ENCODE results near the gene TSPAN9. TPM values are rescaled to one million over a fixed set of nuclear protein-coding genes. Genes with fewer than 3 reads are reported as not detected.

TSPAN9 gene
- total RNA-seq, 1 experiment from 2014 or later: 7.7 TPM

DNA sequence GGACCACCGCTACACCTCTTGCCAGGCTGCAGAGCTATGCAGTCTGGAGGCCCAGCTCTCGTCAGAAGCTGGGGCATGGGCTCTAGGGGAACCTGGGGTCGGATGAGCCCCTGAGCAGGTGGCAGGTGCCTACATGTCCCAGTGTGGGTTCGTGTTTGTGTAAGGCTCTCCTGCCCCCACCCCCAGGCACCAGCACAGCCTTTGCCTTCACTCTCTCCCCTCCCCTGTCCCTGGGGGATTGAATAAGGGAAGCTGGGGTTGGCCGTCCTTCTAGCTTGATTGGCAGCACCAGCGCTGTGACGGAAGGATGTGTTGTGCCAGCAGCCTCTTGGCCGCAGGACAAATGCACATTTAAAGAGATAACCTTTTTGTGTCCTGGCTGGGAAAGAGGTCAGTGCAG, 34.8 kb upstream of the TSPAN9 start:
- H3K27ac ChIP-seq (ENCODE audit: low read length): no peak overlapping the region
- no peaks in the 10 kb centered on the region for H3K4me1 ChIP-seq (ENCODE audit: control insufficient read depth, insufficient read depth, low read length)
- H3K36me3 ChIP-seq (ENCODE audit: control insufficient read depth, insufficient read depth, low read length): no peaks in the 10 kb centered on the region
- no peak for TF ChIP-seq CTCF (IDR thresholded peaks at IDR 0.05)
- intact Hi-C loops (cut with micrococcal nuclease; ENCODE audit: unreplicated experiment): no loop called here
- ChIA-PET POLR2A (no interaction called here), CTCF (interaction anchor here (0.6 kb wide), 1 partner anchor 90 kb away, joined by 3 read pairs; no protein-coding TSS in a partner anchor)
- no peak for DNase-seq (ENCODE audit: low read depth, low spot score)
- no peaks in the 10 kb centered on the region for H3K27me3 ChIP-seq (ENCODE audit: control insufficient read depth, insufficient read depth, low read length)
- no peak overlapping the region for H3K4me3 ChIP-seq (ENCODE audit: low read depth in 2 of 2, low read length in 2 of 2)
- BruUV-seq (replicated peaks): no TSS peak
- in situ Hi-C loops (cut with HindIII; ENCODE audit: low pct_unique_long_range_greater_than_20kb, low sequenced_read_pairs): no loop called here
- ATAC-seq: no peak
- H3K9me3 ChIP-seq (ENCODE audit: control insufficient read depth, insufficient read depth, low read depth, low read length): no peaks in the 10 kb centered on the region

DNA sequence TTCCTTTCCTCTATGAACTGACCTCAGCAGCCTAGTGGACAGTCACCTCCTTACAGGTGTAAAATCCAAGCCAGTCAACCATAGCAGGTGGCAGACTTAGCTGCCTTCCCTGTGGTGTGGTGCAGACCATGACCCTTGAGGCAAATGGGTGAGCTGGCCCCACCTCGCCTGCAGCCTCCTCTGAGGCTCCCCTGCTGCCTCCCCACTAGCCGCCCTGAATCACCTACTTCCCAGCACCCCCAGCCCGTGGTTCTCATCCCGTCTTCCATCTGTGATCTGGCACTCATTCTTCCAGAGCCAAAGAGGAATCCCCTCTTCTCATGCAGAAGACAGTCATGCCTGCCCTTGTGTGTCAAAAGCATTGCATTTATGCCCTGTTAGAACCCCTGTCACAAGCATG, 34.4 kb upstream of the TSPAN9 start:
- no peaks in the 10 kb centered on the region for H3K4me1 ChIP-seq (ENCODE audit: control insufficient read depth, insufficient read depth, low read length)
- H3K4me3 ChIP-seq (ENCODE audit: low read depth in 2 of 2, low read length in 2 of 2): no peak overlapping the region
- no peak for ATAC-seq
- H3K36me3 ChIP-seq (ENCODE audit: control insufficient read depth, insufficient read depth, low read length): no peaks in the 10 kb centered on the region
- BruUV-seq (replicated peaks): no TSS peak
- H3K9me3 ChIP-seq (ENCODE audit: control insufficient read depth, insufficient read depth, low read depth, low read length): no peaks in the 10 kb centered on the region
- ChIA-PET POLR2A (no interaction called here), CTCF (no interaction called here)
- TF ChIP-seq CTCF (IDR thresholded peaks at IDR 0.05) (no peak), POLR2AphosphoS5 (IDR thresholded peaks at IDR 0.05; ENCODE audit: low read depth, low read length) (no peak), SIN3A (IDR thresholded peaks at IDR 0.05; ENCODE audit: borderline replicate concordance, insufficient read depth, low read depth, low read length) (no peak), TCF7L2 (IDR thresholded peaks at IDR 0.05; ENCODE audit: low read depth, low read length) (no peak)
- TF ChIP-seq, protein P1, sequence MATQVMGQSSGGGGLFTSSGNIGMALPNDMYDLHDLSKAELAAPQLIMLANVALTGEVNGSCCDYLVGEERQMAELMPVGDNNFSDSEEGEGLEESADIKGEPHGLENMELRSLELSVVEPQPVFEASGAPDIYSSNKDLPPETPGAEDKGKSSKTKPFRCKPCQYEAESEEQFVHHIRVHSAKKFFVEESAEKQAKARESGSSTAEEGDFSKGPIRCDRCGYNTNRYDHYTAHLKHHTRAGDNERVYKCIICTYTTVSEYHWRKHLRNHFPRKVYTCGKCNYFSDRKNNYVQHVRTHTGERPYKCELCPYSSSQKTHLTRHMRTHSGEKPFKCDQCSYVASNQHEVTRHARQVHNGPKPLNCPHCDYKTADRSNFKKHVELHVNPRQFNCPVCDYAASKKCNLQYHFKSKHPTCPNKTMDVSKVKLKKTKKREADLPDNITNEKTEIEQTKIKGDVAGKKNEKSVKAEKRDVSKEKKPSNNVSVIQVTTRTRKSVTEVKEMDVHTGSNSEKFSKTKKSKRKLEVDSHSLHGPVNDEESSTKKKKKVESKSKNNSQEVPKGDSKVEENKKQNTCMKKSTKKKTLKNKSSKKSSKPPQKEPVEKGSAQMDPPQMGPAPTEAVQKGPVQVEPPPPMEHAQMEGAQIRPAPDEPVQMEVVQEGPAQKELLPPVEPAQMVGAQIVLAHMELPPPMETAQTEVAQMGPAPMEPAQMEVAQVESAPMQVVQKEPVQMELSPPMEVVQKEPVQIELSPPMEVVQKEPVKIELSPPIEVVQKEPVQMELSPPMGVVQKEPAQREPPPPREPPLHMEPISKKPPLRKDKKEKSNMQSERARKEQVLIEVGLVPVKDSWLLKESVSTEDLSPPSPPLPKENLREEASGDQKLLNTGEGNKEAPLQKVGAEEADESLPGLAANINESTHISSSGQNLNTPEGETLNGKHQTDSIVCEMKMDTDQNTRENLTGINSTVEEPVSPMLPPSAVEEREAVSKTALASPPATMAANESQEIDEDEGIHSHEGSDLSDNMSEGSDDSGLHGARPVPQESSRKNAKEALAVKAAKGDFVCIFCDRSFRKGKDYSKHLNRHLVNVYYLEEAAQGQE (IDR thresholded peaks at IDR 0.05; ENCODE audit: insufficient read depth in 1 of 2, low read depth in 2 of 2, low read length in 1 of 2): no peak
- no peaks in the 10 kb centered on the region for H3K27me3 ChIP-seq (ENCODE audit: control insufficient read depth, insufficient read depth, low read length)
- in situ Hi-C loops (cut with HindIII; ENCODE audit: low pct_unique_long_range_greater_than_20kb, low sequenced_read_pairs) (no loop called here), intact Hi-C loops (cut with micrococcal nuclease; ENCODE audit: unreplicated experiment) (no loop called here)
- no peak for DNase-seq (ENCODE audit: low read depth, low spot score)
- no peak overlapping the region for H3K27ac ChIP-seq (ENCODE audit: low read length)

DNA sequence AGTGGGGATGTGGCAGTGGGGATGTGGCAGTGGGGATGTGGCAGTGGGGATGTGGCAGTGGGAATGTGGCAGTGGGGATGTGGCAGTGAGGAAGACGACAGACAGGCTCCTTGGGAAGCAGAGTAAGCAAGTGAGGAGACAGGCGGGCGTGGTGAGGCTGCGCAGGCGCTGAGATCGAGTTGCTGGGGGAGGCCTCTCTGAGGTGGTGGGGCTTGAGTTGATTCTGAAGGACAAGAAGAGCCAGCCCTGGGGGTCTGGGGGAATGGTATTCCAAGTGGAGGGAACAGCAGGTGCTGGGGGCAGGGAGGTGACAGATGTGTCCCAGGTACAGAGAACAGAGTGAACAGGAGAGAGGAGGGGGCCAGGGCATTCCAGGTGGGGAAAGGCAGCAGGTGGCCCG, 33.8 kb upstream of the TSPAN9 start:
- ATAC-seq (no peak), DNase-seq (ENCODE audit: low read depth, low spot score) (no peak)
- BruUV-seq (replicated peaks): no TSS peak
- CTCF ChIA-PET: no interaction called here
- Histone ChIP-seq H3K36me3 (ENCODE audit: control insufficient read depth, insufficient read depth, low read length) (no peaks in the 10 kb centered on the region), H3K4me1 (ENCODE audit: control insufficient read depth, insufficient read depth, low read length) (no peaks in the 10 kb centered on the region), H3K27me3 (ENCODE audit: control insufficient read depth, insufficient read depth, low read length) (no peaks in the 10 kb centered on the region), H3K4me3 (ENCODE audit: low read depth in 2 of 2, low read length in 2 of 2) (no peak overlapping the region), H3K27ac (ENCODE audit: low read length) (no peak overlapping the region), H3K9me3 (ENCODE audit: control insufficient read depth, insufficient read depth, low read depth, low read length) (no peaks in the 10 kb centered on the region)
- TF ChIP-seq, protein P1 (IDR thresholded peaks at IDR 0.05; ENCODE audit: insufficient read depth in 1 of 2, low read depth in 2 of 2, low read length in 1 of 2): no peak
- TF ChIP-seq CTCF (IDR thresholded peaks at IDR 0.05) (no peak), SIN3A (IDR thresholded peaks at IDR 0.05; ENCODE audit: borderline replicate concordance, insufficient read depth, low read depth, low read length) (no peak), POLR2AphosphoS5 (IDR thresholded peaks at IDR 0.05; ENCODE audit: low read depth, low read length) (no peak), TCF7L2 (IDR thresholded peaks at IDR 0.05; ENCODE audit: low read depth, low read length) (no peak)
- intact Hi-C loops (cut with micrococcal nuclease; ENCODE audit: unreplicated experiment): no loop called here
- in situ Hi-C loops (cut with HindIII; ENCODE audit: low pct_unique_long_range_greater_than_20kb, low sequenced_read_pairs): no loop called here
- POLR2A ChIA-PET: no interaction called here
